CD4-positive, alpha-beta T cell treated with Interleukin-15 for 1 hour (primary cell): ENCODE measurements around the gene KIF17.

Source experiments
- DNase-seq: peaks from one replicate; pipeline ENCODE4 v3.0.0-alpha.2; 2020

The KIF17 gene

DNA sequence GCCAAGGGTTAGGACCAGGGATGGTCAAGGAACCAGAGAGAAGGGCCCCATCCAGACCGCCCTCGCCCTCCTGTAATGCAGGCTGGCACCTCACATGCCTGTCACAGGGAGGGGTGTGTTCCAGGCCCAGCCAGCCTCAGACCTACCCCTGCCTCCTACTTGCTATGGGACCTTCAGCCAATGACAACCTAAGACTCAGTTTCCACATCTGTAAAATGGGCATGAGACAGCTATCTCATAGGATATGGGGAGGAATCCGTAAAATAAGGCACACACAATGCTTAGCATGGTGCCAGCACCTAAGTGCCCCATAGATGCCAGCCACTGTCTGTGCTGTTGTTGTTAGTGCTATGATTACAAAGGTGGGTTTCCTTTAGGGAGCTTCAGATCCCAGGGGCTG, 7.9 kb downstream of the KIF17 start:
- no peak for DNase-seq

DNA sequence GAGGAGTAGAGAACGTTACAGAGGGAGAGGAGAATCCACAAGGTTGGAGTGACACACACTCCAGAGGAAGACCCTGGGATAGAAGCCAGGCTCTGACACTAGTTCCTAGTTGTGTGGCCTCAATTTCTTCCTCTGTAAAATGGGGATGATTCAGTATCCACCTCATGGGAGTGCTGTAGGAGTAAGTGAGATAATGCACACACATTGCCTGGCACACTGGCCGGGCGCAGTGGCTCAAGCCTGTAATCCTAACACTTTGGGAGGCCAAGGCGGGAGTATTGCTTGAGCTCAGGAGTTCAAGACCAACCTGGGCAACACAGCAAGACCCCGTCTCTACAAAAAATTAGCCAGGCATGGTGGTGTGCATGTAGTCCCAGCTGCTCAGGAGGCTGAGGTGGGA, 8.9 kb downstream of the KIF17 start:
- no peak for DNase-seq

DNA sequence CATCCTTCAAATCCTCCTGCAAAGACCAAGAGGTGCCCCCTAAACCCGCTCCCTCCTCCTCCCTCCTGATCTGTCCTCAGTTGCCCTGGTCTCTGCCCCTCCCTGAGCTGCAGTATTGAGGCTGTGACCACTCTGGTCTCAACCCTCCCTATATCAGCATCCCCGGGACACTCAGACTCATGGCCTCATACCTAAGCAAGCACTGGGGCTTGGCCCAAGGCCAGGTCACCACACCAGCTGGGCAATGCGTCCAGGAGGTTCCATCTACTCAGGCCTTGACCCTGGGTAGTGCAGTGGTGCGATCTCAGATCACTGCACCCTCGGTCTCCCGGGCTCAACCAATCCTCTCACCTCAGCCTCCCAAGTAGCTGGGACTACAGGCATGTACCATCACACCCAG, 9.8 kb downstream of the KIF17 start:
- no peak for DNase-seq

DNA sequence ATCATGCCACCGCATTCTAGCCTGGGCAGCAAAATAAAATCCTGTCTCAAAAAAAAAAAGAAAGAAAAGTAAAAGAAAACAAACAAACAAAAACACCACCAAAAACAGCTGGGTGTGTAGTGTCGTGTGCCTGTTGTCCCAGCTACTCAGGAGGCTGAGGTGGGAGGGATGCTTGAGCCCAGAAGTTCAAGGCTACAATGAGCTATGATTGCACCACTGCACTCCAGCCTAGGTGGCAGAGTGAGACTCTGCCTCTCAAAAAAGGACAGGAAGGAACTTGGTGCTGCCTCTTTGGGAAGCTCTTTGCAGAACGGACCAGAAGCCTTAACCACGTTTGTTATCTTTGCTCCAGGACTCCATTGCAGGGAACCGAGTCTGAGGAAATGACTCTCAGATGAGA, 11.0 kb downstream of the KIF17 start:
- DNase-seq: no peak

DNA sequence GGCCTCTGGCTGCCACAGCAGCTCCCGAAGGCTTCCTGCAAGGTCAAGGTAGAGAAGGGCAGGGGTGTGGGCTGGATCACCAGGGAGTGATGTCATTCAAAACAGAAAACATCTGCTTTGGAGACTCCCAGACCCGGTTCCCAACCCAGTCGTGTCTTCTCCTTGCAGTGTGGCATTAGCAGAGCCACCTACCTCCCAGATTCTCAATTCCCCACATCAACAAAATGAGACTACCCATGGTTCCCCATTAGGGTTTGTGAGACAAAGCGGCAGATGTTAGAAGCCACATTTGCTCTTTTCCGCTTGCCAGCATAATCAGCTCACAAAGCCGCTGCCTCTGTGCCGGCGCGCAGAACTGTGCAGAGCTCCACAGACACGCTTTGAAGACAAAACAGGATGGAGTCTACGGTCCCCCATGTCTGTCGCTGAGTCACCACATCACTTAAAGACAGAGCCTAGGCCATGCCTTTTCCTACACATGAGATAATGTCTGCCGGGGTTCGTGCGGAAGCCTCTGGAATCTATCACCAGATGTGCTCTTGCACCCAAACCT, 12.5 kb downstream of the KIF17 start:
- no peak for DNase-seq

DNA sequence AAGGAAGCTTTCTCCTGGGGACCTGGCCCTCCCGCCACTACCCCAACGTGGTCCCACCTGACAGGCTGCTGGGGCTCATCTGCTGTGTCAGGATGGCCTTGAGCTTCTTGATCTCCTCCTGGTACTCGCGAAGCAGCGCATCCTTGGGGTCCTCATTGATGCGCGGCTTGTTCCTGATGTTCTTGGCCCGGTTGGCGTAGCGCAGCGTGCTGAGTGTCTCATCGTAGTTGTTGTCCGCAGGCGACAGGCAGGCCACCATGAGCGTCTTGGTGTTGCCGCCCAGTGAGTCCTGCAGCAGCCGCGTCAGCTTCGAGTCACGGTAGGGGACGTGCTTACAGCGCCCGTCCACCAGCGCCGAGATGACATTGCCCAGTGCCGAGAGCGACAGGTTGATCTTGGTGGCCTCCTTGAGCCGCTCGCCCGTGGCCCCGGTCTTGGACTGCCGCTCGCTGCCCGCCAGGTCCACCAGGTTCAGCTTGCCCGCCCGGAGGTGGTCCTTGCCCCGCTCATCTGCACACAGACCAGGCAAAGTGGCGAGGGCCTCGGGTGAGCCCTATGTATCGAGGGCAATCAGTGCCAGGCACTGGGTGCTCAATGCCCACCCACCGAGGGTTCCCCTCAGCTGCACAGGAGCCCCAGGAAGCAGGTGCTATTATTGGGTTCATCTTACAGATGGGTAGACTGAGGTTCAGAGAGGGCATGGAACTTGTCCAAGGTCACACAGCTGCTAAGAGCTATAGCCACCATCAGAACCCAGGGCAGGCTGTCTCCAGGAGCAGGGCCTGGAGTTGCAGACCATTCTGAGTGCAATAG, 13.2 kb downstream of the KIF17 start:
- no peak for DNase-seq

DNA sequence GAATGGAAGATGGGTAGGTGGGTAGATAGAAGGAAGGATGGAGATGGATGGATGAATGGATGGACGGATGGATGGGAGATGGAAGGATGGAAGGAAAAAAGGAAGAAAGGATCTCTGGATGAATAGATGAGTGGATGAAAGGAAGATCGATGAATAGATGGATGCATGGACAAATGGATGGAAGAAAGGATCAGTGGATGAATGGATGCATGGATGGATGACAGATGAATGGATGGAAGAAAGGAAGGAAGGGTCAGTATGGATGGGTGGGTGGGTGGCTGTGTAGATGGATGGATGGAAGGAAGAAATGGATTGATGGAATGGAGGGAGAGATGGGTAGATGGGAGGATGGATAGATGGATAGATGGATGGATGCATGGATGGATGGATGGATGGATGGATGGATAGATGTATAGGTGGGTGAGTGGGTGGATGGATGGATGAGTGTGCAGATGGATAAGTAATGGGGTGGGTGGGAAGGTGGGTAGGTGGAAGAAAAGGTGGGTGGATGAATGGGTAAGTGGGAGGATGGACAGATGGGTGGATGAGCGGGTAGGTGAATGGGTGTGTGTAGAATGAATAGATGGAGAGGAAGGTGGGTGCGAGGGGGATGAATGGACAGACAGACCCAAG, 14.6 kb downstream of the KIF17 start:
- no peak for DNase-seq

DNA sequence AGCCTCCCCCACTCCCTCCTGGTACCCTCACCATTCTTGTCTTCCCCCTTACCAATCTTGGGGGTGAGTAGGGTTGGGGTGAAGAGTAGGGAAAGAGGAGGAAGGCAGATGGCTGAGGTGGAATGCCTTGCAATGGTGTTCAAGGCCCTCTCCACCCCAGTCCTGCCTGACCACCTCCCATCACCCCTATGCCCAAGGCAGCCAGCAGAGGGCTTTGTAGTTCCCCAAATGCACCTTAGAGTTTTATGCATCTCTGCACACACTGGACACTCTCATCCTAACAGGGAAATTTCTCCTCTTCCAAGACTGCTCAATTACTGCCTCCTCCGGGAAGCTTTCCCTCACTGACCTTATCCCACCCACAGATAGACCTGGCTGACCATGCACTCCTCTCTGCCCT, 15.4 kb downstream of the KIF17 start:
- no peak for DNase-seq

DNA sequence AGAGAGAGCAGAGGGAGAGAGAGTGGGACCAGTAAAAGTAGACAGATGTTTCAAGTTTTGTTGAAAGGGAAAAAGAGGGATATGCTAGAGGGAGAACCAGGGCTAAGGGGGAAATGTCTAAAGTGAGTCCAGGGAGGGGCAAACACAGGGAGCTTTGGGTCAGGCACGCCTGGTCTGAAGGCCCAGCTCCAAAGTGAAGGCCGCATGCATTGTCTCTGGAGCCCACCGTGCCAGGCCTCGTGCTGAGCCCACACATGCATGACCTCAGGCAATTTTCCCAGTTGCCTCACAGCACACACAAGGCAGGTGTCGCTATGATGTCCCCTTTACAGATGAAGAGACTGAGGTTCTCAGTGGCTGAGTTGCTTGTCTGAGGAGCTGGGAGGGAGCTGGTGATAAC, 16.0 kb downstream of the KIF17 start:
- DNase-seq: no peak

DNA sequence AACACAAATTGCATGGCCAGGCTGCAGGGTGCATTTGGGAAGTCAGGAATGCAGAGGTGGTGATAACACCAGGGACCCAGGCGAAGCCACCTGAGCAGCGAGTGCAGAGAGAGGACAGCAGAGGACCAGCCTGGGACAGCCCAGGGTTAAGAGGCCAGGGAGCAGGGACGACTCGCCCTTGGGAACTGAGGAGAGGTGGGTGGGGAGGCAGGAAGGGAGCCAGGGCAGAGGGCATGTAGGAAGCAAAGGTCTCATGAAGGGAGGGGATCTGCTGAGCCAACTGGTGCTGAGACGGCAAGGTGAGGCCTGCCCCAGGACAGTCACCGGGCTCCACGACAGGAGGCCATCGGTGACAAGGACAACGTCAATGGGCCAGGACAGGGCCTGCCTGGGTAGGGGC, 16.4 kb downstream of the KIF17 start:
- no peak for DNase-seq

DNA sequence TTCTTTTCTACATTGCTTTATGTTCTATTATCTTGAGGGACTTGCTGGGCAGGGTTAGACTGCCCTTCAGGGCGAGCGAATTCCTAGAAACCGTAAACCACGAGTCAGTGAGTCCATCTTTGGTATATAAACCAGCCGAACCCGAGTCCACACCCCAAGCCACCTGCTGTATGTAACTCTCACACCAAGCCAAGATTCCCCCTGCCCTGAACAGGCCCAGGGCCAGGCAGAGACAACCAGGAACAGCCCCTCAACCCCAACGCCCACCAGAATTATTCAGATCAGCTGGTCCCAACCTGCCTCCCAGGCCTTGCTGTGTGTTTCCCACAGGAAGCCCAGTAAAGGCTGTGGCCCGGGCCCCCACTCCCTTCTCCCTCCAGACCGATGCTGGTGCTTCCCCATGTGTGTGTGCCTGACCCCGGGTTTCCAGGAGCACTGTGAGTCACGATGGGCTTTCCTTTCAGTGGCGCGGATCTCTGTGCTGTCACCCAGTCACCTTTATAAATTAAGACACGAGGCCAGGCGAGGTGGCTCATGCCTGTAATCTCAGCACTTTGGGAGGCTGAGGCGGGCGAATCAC, 17.1 kb downstream of the KIF17 start:
- DNase-seq: no peak

DNA sequence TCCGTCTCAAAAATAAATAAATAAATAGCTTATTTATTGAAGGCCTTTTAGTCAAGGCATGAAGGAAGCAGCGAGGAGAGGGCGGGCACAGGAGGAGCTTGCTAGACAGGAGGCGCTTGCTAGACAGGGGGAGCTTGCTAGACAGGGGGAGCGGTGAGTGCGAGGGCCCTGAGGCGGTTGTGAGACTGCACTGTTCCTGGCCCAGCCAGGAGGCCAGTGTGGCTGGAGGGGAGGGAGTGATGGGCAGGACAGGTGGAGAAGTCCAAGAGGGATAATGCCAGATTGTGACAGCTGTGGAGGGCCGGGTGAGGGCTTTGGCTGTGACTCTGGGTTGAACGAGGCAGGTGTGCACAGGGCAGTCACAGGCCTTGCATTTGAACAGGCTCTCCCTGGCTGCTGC, 18.2 kb downstream of the KIF17 start:
- DNase-seq: no peak

DNA sequence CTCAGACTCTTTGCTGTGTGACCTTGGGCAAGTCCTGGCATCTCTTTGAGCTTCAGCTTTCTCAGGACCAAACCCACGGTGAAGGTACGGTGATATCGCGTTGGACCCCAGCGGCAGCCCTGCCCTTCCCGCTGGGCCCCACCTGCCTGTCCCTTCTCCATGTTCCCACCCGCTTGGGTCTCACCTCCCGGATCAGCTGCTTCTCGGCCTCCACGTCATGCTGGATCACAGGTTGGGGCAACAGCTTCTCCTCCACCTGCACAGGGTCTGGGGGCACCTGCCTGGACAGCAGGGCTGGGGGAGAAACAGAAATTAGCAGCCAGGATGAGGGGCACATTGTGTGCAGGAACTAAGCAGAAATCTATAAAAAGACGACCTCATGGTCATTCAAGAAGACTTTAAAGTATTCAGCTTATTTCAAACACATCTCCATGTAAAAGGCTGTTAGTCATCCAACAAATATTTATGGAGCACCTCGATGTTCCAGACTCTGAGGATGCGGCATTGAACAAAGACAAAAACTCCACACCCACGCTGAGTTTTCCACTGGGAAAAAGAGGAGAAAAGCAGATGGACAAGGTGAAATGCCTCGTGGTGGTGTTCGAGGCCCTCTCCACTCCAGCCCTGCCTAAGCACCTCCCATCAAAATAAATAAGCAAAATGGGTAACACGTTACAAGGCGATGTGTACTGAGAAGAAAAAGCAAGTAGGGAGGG, 19.5 kb downstream of the KIF17 start:
- DNase-seq: no peak

DNA sequence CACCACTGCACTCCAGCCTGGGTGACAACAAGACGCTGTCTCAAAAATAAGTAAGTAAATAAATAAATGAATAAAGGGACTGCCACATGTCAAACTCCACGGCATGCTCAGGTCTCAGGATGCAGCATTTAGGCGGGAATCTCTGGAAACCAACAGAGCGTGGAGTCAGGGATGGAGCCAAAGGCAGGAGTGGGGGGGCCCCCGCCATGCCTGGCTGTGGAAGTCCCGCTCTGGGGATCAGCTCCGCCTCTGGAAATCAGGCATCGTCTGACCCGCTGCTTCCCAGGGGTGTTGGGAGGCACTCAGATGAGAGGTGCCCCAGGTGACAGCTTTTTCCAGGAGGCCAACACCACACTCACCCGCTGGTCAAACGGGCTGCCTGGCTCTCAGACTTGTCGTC, 20.2 kb downstream of the KIF17 start:
- no peak for DNase-seq

DNA sequence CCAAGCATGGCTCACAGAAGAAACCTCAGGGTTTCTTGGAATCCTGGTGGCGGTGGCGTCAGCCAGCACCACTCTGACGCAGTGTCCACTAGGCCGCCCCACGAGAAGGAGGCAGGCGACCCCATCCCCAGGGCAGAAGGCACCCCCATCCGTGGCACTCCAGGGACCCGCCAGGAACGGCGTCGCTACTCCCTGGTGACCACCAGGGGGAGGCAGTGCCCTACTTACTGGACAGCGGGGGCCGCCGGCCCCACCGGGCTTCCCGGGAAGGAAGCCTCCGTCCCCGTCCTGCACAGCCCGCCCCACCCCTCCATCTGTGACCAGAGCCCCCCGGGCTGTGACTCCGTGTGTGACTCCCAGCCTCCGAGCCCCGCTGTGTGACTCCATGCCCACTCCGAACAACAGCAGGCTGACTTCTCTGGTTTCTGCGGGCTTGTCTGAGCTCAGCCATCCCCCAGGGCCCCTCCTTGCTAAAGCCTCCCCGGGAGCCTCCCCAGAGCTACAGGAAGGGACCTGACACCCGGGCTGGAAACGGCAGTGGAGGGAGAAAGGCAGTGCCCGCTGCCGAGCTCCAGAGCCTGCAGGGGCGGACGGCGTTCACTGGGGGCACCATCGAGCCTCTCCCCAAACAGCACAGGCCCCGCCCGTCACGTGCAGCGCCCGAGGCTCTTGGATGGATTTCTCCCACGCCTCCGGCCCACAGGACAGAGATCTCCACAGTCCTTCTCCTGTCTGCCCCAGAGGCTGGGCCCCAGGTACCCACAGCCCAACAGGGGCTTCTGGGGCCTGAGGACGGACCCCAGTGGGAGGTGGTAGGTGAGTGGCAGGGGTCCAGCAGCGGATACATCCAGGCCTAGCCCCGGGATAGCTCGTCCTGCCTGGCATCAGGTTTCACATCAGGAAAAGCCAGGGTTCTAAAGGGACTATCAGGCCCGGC, 21.1 kb downstream of the KIF17 start:
- DNase-seq: peak; percentile 74

DNA sequence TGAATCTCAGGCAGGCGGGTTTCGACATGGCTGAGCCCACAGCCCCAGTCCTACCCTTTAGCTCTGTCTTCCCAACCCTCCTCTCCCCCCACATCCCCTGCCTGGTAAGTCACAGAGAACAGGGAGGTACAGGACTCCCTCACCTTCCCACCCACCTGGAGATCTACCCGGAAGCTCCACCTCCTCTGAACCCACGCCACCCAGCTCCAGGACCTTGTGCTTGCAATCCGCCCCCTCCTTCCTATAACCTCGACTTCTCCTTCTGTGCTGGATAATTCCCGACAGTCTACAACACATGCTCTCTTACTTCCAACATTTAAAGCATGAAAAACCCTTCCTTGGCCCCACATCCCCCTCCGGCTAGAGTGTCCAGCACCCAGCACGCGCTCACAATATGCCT, 22.3 kb downstream of the KIF17 start:
- DNase-seq: no peak

DNA sequence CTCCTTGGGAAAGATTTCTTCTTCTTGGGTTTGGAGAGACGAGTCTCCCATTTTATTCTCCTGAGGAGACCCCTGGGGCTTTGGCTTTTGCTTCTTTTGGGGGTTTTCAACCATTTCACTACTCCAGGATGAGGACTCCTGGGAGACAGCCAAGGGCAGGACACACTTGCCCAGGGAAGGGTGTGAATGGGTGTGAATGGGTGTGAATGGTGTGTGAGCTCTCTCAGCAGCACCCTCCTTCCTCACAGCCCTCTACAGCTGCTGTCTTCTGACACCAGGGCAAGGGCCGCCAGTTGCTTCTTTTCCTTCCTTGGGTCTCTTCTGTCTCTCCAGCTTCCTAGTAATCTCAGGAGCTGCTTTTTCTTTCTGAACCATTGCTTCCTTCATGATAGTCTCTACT, 24.2 kb downstream of the KIF17 start:
- no peak for DNase-seq

DNA sequence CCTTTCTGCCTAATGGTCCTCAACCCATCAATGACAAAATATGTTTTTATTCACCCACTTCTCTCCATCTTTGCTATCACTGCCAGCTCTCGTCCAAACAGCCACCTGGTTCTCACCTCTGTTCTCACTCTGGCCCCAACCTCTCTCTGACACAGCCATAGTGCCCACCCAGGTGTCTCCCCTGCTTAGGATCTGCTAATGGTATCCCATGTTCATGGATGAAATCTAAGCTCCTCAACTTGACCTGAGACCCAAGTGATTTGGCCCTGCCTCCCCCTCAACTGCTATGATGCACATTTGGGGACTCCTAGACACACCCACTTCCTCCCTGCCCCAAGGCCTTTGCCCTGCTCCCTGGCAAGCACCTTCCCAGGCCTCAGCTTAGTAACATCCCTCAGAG, 25.9 kb downstream of the KIF17 start:
- DNase-seq: no peak

DNA sequence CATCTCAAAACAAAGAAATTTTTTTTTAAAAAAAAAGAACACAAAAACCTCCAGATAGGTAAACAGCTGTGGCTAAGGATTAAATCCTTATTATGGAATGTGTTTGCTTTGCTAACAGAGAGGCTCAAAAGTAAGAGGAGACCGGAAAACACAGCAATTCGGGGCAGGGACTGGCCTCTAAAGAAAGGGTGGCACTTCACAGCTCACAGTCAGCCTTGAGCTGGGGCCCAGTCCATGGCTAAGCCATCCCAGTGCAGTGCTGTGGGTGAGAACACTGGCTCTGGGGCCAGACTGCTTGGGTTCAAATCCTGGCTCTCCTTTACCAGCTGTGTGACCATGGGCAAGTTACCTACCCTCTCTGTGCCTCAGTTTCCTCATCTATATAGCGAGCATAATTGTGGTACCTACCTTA, 28.2 kb downstream of the KIF17 start:
- DNase-seq: no peak

DNA sequence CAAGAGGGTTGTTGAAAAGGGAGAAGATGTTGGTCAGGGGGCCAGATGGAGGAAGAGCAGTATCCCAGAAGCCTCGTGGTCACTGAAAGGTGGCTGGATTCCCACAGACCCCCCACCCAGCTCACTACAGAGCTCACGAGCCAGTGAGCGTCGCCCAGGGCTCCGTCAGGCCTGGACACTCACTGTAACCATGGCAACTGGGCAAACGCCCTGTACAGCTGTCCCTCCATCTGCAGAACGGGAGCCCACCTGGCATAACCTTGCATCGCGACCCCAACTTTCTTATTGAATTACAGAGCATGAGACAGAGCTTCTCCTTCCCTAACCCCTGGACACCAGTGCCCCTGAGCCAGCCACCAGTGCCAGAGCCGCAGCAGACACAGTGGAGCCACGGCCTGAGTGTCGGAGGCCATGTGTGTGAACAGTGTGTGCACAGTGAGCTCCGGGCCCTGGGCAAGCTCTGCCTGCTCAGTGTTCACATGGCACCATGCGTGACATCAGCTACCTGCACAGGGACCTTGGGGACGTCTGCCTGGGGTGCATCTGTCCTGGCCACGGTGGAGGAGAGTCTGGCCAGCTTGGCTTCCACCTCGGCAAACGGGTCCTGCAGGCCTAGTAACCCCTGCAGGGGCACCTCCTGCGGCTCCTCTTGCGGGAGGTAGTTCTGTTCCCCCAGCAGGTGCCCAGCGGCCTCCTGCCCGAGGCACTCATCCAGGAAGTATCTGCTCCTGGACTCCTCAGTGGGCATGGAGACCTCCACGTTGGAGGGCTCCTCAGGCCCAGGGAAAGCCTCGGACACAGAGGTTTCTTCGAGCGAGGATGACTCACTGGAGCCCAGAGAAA, 30.7 kb downstream of the KIF17 start:
- DNase-seq: no peak

DNA sequence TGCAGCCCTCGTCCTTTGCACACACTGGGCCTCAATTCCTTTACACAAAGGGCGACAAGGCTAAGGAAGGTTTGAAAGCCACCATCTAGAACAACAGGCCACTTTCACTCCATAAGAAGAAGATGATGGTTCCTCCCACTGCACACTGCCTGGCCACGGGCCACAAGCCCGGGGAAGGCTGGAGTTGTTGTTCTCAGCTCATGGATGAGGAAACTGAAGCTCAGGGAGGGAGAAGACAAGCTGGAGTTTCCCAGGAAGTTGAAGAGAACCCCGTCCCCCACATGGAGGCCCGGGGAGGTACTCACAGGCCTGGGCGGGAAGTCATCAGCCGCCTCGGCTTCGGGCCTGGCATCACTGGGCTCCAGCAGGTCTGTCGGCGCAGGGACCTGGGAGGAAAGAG, 32.1 kb downstream of the KIF17 start:
- no peak for DNase-seq
